Osteoblast (primary cell): ENCODE results near the gene LRP1. TPM values are rescaled to one million over a fixed set of nuclear protein-coding genes. Genes with fewer than 3 reads are reported as not detected.

ENCODE experiments used
- DNase-seq: peaks from one replicate; pipeline ENCODE4 v3.0.0; 2011; ENCODE audit warnings: low spot score, mixed read lengths; ENCODE audit not compliant: insufficient read length; ENCODE audit errors: missing footprints
- H2AFZ ChIP-seq: 2 replicates; pipeline ENCODE4 v1.6.0; 2011; ENCODE audit warnings: mild to moderate bottlenecking, low read length
- H3K27ac ChIP-seq: 2 replicates; pipeline ENCODE4 v1.5.1; 2011; ENCODE audit warnings: mild to moderate bottlenecking, low read depth, low read length, moderate library complexity
- H3K27me3 ChIP-seq: 2 replicates; pipeline ENCODE4 v1.6.0; 2012; ENCODE audit warnings: mild to moderate bottlenecking, control low read depth, inconsistent platforms, low read length, moderate library complexity; ENCODE audit not compliant: insufficient read depth
- H3K36me3 ChIP-seq: 2 replicates; pipeline ENCODE4 v1.5.1; 2011; ENCODE audit warnings: mild to moderate bottlenecking, low read length, control low read depth, moderate library complexity; ENCODE audit not compliant: insufficient read depth
- H3K4me1 ChIP-seq: 2 replicates; pipeline ENCODE4 v1.5.1; 2011; ENCODE audit warnings: mild to moderate bottlenecking, low read length, control low read depth, moderate library complexity; ENCODE audit not compliant: insufficient read depth
- H3K4me2 ChIP-seq: 2 replicates; pipeline ENCODE4 v1.6.0; 2011; ENCODE audit warnings: mild to moderate bottlenecking, low read length; ENCODE audit not compliant: insufficient read depth
- H3K4me3 ChIP-seq: fragments of 200-600 bp; sonication (generic); 3 replicates; pipeline ENCODE4 v1.5.1; 2012; ENCODE audit warnings: mild to moderate bottlenecking, low read length, inconsistent platforms; ENCODE audit not compliant: insufficient read depth
- H3K79me2 ChIP-seq: 2 replicates; pipeline ENCODE4 v1.6.0; 2012; ENCODE audit warnings: mild to moderate bottlenecking, low read length, control low read depth, inconsistent platforms; ENCODE audit not compliant: insufficient read depth
- H3K9me3 ChIP-seq: 2 replicates; pipeline ENCODE4 v1.5.1; 2011; ENCODE audit warnings: low read depth, low read length, control low read depth
- H4K20me1 ChIP-seq: 2 replicates; pipeline ENCODE4 v1.6.0; 2012; ENCODE audit warnings: mild to moderate bottlenecking, low read length, control low read depth; ENCODE audit not compliant: insufficient read depth
- CTCF ChIP-seq: IDR thresholded peaks from 2 replicates; pipeline ENCODE4 v1.5.1; 2011; ENCODE audit warnings: mild to moderate bottlenecking, low read depth, low read length, moderate library complexity; ENCODE audit errors: extremely low read depth
- total RNA-seq: library from RNA; depleted of rRNA; stranded (reverse); fragments of >200 nt; gene quantifications from 2 replicates; pipeline ENCODE4 v1.2.3, GENCODE V29; 2012

The LRP1 gene
- total RNA-seq, 1 donor: 744 TPM

DNA sequence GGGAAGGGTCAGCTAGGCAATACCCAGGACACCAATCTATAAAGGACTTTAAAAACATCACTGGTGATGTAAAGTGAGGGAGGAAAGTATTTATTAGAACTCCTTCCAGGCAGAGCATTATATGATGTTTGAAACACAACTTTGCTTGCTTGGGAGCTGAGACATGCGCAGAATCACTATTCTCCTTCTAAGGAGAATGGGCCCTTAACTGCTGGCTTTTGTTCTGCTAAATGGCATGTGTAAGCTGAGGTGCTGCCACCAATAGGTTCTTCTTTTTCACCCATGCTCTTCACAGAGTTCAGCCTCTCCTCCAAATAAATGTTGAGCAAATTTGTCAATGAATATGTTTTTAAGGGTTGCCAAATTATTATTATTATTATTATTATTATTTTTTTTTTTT lies 118.8 kb downstream of the LRP1 start:
- no peaks in the 10 kb centered on the region for H3K79me2 ChIP-seq
- H3K9me3 ChIP-seq: no peaks in the 10 kb centered on the region
- DNase-seq: no peak
- H3K4me1 ChIP-seq: peaks cover 7% of the 10 kb centered on the region
- H3K27me3 ChIP-seq: peaks cover 13% of the 10 kb centered on the region
- no peak overlapping the region for H3K27ac ChIP-seq
- no peaks in the 10 kb centered on the region for H3K36me3 ChIP-seq
- H4K20me1 ChIP-seq: peaks cover 4% of the 10 kb centered on the region
- H2AFZ ChIP-seq: no peak overlapping the region
- TF ChIP-seq CTCF: no peak
- no peak overlapping the region for H3K4me3 ChIP-seq
- H3K4me2 ChIP-seq: no peak overlapping the region

DNA sequence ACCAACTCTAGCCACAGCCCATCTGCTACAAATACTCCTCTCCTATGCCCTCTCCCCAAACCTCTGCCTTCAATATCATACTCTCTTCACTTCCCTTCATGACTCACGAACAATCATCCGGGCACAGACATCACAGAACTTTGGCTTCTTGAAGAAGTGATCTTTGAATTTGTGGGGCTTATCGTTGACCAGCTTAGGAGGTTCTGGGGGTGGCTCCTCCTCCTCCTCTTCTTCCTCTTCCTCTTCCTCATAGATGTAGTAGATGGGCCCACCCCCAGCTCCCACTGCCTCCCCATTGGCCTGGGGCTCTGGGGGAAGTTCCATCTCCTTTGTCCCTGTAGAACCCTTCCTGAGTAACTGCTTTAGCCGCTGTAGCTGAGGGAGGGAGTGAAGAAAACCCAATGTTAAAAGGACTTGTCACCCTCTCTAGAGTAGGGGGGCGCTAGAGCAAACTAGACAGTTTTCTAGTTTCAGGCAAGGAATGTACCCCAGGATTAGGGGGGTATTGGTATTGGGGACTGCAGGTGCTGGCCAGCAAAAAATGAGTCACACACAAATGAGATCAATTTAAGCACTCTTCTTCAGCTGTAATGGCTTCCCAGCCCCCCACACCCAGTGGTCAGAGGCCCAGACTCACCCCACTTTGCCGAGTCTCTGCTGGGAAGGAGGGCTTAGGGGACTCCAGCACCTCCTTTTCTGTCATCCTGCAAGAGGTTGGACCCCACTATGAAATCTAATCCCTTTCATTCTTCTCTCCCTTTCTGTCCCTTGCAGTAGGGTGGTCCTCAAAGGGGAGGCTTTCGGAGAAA lies 120.9 kb downstream of the LRP1 start:
- H4K20me1 ChIP-seq: no peaks in the 10 kb centered on the region
- H3K9me3 ChIP-seq: no peaks in the 10 kb centered on the region
- H3K36me3 ChIP-seq: no peaks in the 10 kb centered on the region
- H3K4me1 ChIP-seq: no peaks in the 10 kb centered on the region
- H3K4me3 ChIP-seq: no peak overlapping the region
- no peak overlapping the region for H3K27ac ChIP-seq
- H3K79me2 ChIP-seq: no peaks in the 10 kb centered on the region
- no peak for TF ChIP-seq CTCF
- no peak overlapping the region for H3K4me2 ChIP-seq
- H3K27me3 ChIP-seq: no peaks in the 10 kb centered on the region
- no peak for DNase-seq
- no peak overlapping the region for H2AFZ ChIP-seq

GRCh38 chr12:57250541-57250940 lies 122.3 kb downstream of the LRP1 start:
- Histone ChIP-seq H4K20me1 (no peaks in the 10 kb centered on the region), H3K27ac (no peak overlapping the region), H2AFZ (no peak overlapping the region), H3K79me2 (no peaks in the 10 kb centered on the region), H3K27me3 (no peaks in the 10 kb centered on the region), H3K4me1 (no peaks in the 10 kb centered on the region), H3K36me3 (no peaks in the 10 kb centered on the region), H3K9me3 (no peaks in the 10 kb centered on the region), H3K4me2 (no peak overlapping the region), H3K4me3 (no peak overlapping the region)
- no peak for DNase-seq
- no peak for TF ChIP-seq CTCF

- no peak for TF ChIP-seq CTCF
- H3K9me3 ChIP-seq: no peaks in the 10 kb centered on the region
- H3K4me1 ChIP-seq: no peaks in the 10 kb centered on the region
- H3K4me3 ChIP-seq: no peak within 1 kb of the TSS
- no peak within 1 kb of the TSS for H2AFZ ChIP-seq
- DNase-seq: peak; percentile 62
- no peak within 1 kb of the TSS for H3K4me2 ChIP-seq
- H3K36me3 ChIP-seq: peaks cover 4% of the 10 kb centered on the region
- no peaks in the 10 kb centered on the region for H4K20me1 ChIP-seq
- no peak within 1 kb of the TSS for H3K27ac ChIP-seq
- no peaks in the 10 kb centered on the region for H3K27me3 ChIP-seq
- H3K79me2 ChIP-seq: no peaks in the 10 kb centered on the region
Measured at GRCh38 chr12:57250956-57251355, 122.7 kb downstream of the LRP1 start, which contains the start of gene STAC3. TSS of gene STAC3 (minus strand) at chr12:57251187. CDS start at chr12:57249636, 1,551 bp downstream.
